HG03280 (cell line): ENCODE data around the gene LDLRAD2.
"Not testable (repeated sequence)": the region's sequence is repeated elsewhere in the genome, so short reads cannot be mapped to it uniquely, and the experiment has no call there.

Experiments used
- ATAC-seq: cut with Tn5 transposase; IDR thresholded peaks from one replicate; pipeline ENCODE4 v1.9.1; 2021; ENCODE audit warnings: mild to moderate bottlenecking, moderate library complexity; ENCODE audit not compliant: unreplicated experiment

LDLRAD2 gene

GRCh38 chr1:21783679-21784603 lies 28.1 kb upstream of the LDLRAD2 start:
- ATAC-seq: no peak

GRCh38 chr1:21785764-21786163 lies 26.3 kb upstream of the LDLRAD2 start:
- not testable (repeated sequence) for ATAC-seq

- ATAC-seq: no peak
Measured at GRCh38 chr1:21786640-21787039, 25.4 kb upstream of the LDLRAD2 start.

GRCh38 chr1:21793104-21793503 lies 19.0 kb upstream of the LDLRAD2 start:
- ATAC-seq: no peak

- ATAC-seq: no peak
Measured at GRCh38 chr1:21794656-21795055, 17.4 kb upstream of the LDLRAD2 start.

- no peak for ATAC-seq
Measured at GRCh38 chr1:21795075-21795474, 17.0 kb upstream of the LDLRAD2 start.

GRCh38 chr1:21799730-21800129 lies 12.3 kb upstream of the LDLRAD2 start:
- ATAC-seq: no peak

- ATAC-seq: no peak
Measured at GRCh38 chr1:21801100-21801499, 11.0 kb upstream of the LDLRAD2 start.

- ATAC-seq: no peak
Measured at GRCh38 chr1:21804536-21804935, 7.5 kb upstream of the LDLRAD2 start.

- ATAC-seq: no peak
Measured at GRCh38 chr1:21813542-21813941, 1.5 kb downstream of the LDLRAD2 start.

- no peak for ATAC-seq
Measured at GRCh38 chr1:21814241-21814918, 2.3 kb downstream of the LDLRAD2 start.

GRCh38 chr1:21814981-21815582 lies 3.0 kb downstream of the LDLRAD2 start:
- no peak for ATAC-seq

- no peak for ATAC-seq
Measured at GRCh38 chr1:21815724-21816321, 3.8 kb downstream of the LDLRAD2 start.

- no peak for ATAC-seq
Measured at GRCh38 chr1:21816602-21817302, 4.7 kb downstream of the LDLRAD2 start.

- no peak for ATAC-seq
Measured at GRCh38 chr1:21818656-21819055, 6.6 kb downstream of the LDLRAD2 start.

- ATAC-seq: no peak
Measured at GRCh38 chr1:21820597-21821232, 8.7 kb downstream of the LDLRAD2 start.

- no peak for ATAC-seq
Measured at GRCh38 chr1:21821385-21822019, 9.4 kb downstream of the LDLRAD2 start.

- ATAC-seq: no peak
Measured at GRCh38 chr1:21822349-21822748, 10.3 kb downstream of the LDLRAD2 start.

- no peak for ATAC-seq
Measured at GRCh38 chr1:21823206-21823979, 11.3 kb downstream of the LDLRAD2 start.
